Urothelium cell line (cell line): Measurements from ENCODE around the gene PDE4D.

ENCODE experiments used
- DNase-seq: peaks from one replicate; pipeline ENCODE4 v3.0.0; 2011; ENCODE audit warnings: low spot score, mixed read lengths
- FAIRE-seq: peaks from 2 replicates; lab custom pipeline; 2011; peaks lifted over from hg19 to GRCh38; lab: Jason Lieb, UNC

PDE4D gene

GRCh38 chr5:59562756-59563389 lies 330.7 kb downstream of the PDE4D start:
- peak; percentile 36 for DNase-seq
- no peak for FAIRE-seq

DNA sequence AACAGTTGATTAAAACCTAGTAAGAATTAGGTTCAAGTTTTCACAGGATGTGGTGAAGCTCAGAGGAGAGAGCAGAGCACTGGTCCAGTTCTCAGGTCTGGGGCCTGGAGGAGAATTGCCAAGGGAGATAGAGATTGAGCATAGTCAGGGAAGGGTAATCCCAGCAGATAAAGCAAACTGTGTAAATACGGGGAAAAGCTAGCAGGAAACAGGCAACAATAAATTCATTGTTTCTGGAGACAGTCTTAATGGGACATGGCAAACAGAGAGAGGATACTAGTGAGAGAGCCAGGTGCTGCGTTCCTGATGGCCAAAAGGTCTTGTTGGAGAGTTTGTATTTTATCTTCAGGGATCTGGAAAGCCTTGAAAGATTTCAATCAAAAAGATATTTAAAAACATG lies 333.0 kb downstream of the PDE4D start:
- no peak for DNase-seq

GRCh38 chr5:59559847-59560246 lies 333.7 kb downstream of the PDE4D start:
- DNase-seq (no peak), FAIRE-seq (no peak)

More for the DNA sequence above, 333.0 kb downstream of the PDE4D start:
- FAIRE-seq = no peak

DNA sequence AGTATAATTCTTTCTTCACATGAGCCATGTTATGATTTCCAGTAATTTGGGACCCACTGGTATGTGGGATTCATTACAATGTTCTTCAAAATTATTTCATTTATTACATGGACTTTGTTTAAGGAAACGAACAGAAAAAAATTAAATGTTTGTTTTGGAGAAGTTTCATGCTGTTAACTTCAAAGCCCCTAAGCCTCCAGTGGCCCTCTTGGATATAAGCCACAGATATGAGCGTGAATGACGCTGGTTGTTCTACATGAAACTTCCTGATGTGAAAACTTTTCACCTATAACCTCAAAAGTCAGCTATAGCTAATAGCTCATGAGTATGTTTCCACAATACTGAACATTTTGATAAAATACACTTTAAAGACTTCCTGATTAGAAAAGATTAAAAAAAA lies 334.2 kb downstream of the PDE4D start:
- no peak for FAIRE-seq
- DNase-seq = no peak

GRCh38 chr5:59558501-59558900 lies 335.0 kb downstream of the PDE4D start:
- FAIRE-seq (no peak), DNase-seq (no peak)

- FAIRE-seq = no peak
- no peak for DNase-seq
Observed at GRCh38 chr5:59557572-59557971, 336.0 kb downstream of the PDE4D start.

DNA sequence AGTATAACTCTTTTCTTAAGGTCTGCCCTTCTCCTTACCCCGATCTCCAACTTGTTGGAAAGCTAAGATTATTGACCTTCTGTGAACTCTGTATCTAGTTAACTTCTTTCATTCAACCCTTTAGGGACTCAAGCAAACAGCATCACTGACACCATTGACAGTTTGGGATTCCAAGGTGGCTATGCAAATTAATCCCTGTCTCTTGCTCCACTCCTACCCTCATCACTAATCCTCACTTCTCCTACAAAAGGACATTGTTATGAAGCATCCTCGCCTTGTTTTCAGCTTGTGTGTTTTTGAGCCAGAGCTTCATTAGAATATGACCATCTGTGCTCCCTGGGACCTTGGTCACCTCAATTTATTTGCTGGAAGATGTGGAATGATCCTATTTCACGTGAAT lies 337.9 kb downstream of the PDE4D start:
- no peak for FAIRE-seq

GRCh38 chr5:59554501-59554900 lies 339.0 kb downstream of the PDE4D start:
- DNase-seq (no peak), FAIRE-seq (no peak)

More for the DNA sequence above, 337.9 kb downstream of the PDE4D start:
- DNase-seq = no peak

DNA sequence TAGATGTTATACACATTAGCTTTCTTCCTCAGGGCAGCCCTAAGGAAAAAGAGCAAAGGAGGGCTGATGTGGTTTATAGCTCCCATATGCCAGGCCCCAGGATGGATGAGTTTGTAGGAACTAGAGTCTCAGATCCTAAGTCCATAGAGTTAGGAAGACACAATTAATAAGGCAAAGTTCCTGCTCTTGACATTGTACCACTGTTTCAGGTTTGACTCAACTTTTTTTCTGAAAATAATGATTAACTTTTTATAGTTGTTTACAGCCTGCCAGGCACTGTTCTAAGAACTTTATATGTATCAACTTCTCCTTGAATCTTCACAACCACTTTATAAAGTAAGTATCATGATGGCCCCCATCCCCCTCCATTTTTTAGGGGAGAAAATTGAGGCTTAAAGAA lies 339.5 kb downstream of the PDE4D start:
- FAIRE-seq = no peak

GRCh38 chr5:59548807-59549357 lies 344.6 kb downstream of the PDE4D start:
- FAIRE-seq (no peak), DNase-seq (no peak)

More for the DNA sequence above, 339.5 kb downstream of the PDE4D start:
- no peak for DNase-seq

GRCh38 chr5:59547731-59548130 lies 345.8 kb downstream of the PDE4D start:
- FAIRE-seq = no peak
- no peak for DNase-seq

DNA sequence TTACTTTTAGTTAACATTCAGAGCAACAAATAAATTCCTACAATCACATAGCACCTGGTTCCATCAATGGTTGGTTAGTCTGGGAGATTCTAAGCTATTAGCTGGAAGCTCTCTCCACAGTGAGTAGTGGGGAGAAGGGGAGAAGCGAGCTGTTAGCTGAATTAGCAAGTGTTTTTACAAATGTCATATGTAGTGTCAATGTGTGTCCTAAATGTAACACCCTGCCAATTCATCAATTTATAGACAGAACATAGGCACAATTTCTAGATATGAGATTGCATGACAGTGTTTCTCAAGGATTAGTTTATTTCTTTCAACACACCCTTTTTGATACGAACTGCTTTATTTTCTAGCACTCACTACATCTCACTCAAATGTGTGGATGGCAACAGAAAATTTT lies 349.0 kb downstream of the PDE4D start:
- FAIRE-seq (no peak), DNase-seq (no peak)

- FAIRE-seq (no peak), DNase-seq (no peak)
Observed at GRCh38 chr5:59543821-59544442, 349.6 kb downstream of the PDE4D start.

DNA sequence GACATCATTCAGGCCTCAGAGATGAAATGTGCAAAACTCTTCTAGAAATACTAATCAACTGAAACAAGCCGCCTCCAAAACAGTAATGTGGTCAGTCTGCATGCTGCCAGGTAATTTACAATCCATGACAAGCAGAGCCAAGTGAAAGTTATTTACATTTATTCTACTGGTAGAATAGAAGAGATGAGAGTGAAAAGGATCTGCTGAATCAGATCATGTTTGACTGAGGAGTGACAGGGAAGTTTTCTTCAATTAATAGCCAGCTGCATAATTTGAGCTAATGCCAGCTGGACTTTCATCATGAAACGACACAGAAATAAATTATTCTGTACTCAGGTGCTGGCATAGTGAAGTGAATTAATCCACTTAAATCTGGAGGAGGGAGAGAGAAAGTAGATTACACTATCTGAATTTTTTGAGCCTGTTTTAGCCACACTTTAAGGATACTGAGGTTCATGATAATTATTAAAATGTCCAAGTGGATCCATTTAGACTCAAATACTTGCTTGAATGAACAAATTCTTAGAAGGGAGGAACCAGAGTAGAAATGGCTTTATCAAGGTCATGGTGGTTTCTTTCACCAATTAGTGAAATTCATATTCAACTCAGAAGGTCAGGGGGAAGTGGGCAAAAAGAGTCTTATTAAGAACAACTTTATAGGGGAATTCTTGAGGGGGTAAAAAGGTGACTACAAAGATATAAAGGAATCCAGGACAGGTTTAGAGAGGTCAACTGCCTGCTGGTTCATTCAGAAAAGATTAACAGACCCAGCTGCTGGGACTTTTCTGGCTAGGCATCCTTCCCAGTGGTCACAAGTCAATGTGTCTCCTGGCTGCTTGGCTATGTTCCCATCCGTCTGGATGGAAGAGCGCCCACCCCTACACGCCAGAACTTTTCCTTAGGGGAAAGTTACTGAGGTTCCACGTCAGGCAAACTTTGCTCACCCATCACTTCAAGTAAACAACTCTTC lies 350.4 kb downstream of the PDE4D start:
- FAIRE-seq (no peak), DNase-seq (no peak)

- DNase-seq (no peak), FAIRE-seq (no peak)
Observed at GRCh38 chr5:59542306-59542705, 351.2 kb downstream of the PDE4D start.

DNA sequence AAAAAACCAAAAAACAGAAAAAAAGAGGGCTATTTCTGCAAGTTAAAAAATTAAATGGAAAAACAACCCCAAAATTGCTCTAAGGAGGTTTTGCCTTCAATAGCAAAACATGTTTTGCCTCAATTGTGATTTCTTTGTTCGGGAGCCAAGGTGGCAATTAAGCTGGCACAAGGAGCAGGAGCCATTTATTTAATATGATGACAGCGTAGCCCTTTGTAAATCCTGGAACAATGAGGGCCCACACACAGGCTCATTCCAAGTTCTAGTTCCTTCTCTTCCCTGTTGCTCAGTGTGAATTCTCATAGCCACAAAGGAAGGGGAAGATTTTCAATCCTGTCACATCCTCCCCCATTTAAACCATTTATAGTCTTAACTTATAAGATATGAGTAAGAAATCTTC lies 353.2 kb downstream of the PDE4D start:
- no peak for DNase-seq
- FAIRE-seq = no peak

DNA sequence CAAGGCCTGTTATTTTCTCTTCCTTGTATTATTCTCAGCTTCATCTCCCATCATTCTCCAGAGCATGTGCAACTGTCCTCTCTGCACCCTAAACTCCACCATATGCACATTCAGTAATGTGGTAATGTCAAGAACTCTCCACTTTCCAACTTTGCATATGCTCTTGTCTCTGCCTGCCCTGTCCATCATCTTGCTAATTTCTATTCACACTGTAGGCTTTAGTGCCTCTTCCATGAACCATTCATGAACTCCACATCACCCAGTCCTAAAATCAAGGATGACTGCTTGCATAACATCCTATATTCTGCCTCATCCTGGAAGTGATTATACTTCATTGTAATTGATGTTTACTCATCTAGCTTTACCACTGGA lies 354.8 kb downstream of the PDE4D start:
- peak; percentile 17 for FAIRE-seq

DNA sequence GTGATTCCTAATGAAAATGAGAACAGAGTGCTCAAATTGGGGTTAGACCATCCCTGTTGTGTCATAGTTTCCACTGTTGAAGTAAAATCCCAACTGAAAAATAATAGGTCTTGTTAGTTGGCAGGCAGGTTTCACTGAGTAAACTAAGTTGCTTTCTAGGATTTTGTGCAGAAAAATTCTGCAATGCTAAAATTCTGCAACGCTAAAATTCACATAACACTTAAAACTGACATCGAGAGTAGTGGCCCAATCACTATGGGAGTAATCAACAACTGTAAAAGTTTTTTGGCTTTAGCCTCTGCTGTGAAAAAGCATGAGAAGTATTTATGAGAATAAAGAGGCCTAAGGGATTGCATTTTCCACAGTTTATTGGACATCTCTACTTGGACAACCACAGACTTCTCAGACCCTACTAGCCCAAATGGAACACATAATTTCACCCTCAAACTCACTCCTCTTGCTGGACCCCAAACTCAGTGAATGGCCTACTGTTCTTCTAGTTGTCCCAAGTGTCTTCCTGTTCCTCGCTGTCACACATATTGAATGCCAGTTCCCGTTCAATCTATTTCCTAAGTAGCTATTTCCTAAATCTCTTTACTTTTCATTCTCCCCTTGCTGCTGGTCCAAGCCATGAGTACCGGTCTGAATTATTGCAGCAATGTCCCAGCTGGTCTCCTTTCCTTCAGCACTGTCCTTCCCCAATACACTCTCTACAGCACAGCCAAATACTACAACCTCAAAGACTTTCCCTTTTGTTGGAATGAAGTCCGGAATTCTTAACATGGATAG lies 355.4 kb downstream of the PDE4D start:
- DNase-seq = no peak
- no peak for FAIRE-seq

More for the DNA sequence above, 354.8 kb downstream of the PDE4D start:
- DNase-seq = no peak

DNA sequence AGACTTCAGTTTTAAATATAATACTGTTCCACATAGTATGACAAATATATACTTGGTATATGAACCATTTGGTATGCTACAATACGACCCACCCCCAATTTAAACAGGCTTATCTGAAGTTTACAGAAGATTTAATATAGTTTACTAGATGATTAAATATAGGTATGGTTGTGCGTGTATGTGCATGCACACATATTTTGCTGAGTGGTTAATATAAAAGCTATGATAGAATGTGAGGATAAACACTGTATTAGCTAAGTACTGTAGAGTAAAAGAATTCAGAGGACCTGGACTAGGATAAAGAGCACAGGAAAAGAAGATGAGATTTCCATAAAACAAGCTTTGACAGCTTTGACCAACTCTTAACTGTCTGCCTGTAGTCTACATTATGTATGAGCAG lies 356.7 kb downstream of the PDE4D start:
- DNase-seq (no peak), FAIRE-seq (no peak)

- FAIRE-seq (no peak), DNase-seq (no peak)
Observed at GRCh38 chr5:59535561-59535960, 358.0 kb downstream of the PDE4D start.

DNA sequence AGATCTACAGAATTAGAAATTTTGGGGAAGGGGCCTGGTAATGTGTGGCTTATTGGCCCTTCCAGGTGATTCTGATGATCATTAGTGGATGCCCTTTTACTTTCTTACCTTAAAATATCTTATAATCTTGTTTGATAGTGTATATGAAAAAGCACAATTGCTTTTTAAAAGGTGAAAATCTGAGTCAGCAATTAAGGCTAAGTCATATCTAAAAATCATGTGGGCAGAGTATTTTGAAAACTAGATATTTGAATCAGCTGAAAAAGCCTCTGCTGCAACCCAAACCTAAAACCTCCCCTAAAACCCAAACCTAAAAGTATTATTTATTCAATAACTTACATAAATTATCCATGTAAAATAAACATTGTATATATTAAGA lies 359.8 kb downstream of the PDE4D start:
- no peak for FAIRE-seq
- DNase-seq = no peak
